Measurements from ENCODE around the gene PAM. TPM values are rescaled to one million over a fixed set of nuclear protein-coding genes. Genes with fewer than 3 reads are reported as not detected.

Gene PAM
- total RNA-seq, 2 experiments from 2014 or later, result not detected

DNA sequence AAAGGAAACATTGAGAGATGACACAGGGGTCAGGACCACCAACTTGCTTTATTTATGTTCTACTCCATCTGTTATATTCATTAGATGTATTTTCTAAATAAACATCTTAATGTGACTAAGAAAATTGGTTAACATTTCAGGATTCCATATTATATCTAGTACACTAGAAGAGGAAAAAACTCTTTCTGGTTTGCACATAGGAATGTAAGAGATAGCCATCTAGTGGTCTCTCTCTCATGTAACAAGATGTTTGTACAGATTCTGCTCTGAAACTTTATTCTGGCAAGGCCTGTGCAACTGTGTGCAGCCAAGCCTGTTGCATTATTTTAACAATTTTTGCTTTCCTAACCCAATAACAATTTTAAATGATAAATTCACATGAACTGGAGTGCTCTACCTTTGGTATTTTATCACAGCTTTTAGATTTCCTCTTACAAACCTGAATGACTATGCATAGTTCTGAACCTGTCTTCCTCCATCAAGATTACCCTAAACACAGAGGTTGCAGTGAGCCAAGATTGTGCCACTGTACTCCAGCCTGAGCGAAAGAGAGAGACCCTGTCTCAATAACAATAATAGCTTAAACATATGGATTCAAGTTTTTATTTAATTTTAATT, 216.7 kb downstream of the PAM start:
- peak; percentile 5 for DNase-seq (ENCODE audit: low spot score)
- Histone ChIP-seq H3K4me2 (ENCODE audit: low read length) (no peak overlapping the region), H2AFZ (ENCODE audit: low read length) (no peak overlapping the region), H3K4me1 (ENCODE audit: insufficient read depth, low read length, poor library complexity, severe bottlenecking) (no peaks in the 10 kb centered on the region), H3K9me3 (ENCODE audit: low read length) (no peaks in the 10 kb centered on the region), H3K4me3 (ENCODE audit: low read depth, low read length, poor library complexity, severe bottlenecking) (no peak overlapping the region), H3K27ac (ENCODE audit: low read depth, low read length, poor library complexity, severe bottlenecking) (no peak overlapping the region), H3K36me3 (ENCODE audit: insufficient read depth, low read length) (no peaks in the 10 kb centered on the region), H4K20me1 (ENCODE audit: insufficient read depth, low read length) (no peaks in the 10 kb centered on the region), H3K79me2 (ENCODE audit: insufficient read depth, low read depth, low read length) (no peaks in the 10 kb centered on the region), H3K9me2 (ENCODE audit: insufficient read depth, low read length) (no peaks in the 10 kb centered on the region)
- ChIA-PET CTCF (ENCODE audit: unreplicated experiment) (no interaction called here), POLR2A (interaction anchor here (0.6 kb wide), 2 partner anchors 49 to 1907 kb away, joined by 3 read pairs; no protein-coding TSS in a partner anchor)
- intact Hi-C loops (cut with micrococcal nuclease; ENCODE audit: unreplicated experiment), result no loop called here
- BruUV-seq (replicated peaks), result no TSS peak
- TF ChIP-seq, protein P1, sequence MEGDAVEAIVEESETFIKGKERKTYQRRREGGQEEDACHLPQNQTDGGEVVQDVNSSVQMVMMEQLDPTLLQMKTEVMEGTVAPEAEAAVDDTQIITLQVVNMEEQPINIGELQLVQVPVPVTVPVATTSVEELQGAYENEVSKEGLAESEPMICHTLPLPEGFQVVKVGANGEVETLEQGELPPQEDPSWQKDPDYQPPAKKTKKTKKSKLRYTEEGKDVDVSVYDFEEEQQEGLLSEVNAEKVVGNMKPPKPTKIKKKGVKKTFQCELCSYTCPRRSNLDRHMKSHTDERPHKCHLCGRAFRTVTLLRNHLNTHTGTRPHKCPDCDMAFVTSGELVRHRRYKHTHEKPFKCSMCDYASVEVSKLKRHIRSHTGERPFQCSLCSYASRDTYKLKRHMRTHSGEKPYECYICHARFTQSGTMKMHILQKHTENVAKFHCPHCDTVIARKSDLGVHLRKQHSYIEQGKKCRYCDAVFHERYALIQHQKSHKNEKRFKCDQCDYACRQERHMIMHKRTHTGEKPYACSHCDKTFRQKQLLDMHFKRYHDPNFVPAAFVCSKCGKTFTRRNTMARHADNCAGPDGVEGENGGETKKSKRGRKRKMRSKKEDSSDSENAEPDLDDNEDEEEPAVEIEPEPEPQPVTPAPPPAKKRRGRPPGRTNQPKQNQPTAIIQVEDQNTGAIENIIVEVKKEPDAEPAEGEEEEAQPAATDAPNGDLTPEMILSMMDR (conservative IDR thresholded peaks at IDR 0.05; ENCODE audit: low read length), result peak; percentile 58
- no peak for TF ChIP-seq EZH2phosphoT487 (IDR thresholded peaks at IDR 0.05; ENCODE audit: borderline replicate concordance, low read depth, low read length)

DNA sequence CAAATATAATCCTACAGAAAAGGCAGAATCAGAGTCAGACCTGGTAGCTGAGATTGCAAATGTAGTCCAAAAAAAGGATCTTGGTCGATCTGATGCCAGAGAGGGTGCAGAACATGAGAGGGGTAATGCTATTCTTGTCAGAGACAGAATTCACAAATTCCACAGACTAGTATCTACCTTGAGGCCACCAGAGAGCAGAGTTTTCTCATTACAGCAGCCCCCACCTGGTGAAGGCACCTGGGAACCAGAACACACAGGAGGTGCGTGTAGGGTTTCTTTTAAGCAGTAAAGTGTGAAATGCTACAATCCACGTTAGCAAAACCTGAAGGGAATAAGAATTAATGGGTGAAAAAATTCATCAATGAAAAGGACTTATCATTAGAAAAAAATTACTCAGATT, 219.1 kb downstream of the PAM start:
- no peak overlapping the region for H2AFZ ChIP-seq (ENCODE audit: low read length)
- intact Hi-C loops (cut with micrococcal nuclease; ENCODE audit: unreplicated experiment), result no loop called here
- no peaks in the 10 kb centered on the region for H3K36me3 ChIP-seq (ENCODE audit: insufficient read depth, low read length)
- TF ChIP-seq, protein P1 (conservative IDR thresholded peaks at IDR 0.05; ENCODE audit: low read length), result 0 out of 2 replicates have a peak, but pooled peaks have one; percentile 23
- no peak for TF ChIP-seq EZH2phosphoT487 (IDR thresholded peaks at IDR 0.05; ENCODE audit: borderline replicate concordance, low read depth, low read length)
- H3K4me2 ChIP-seq (ENCODE audit: low read length), result no peak overlapping the region
- H3K9me3 ChIP-seq (ENCODE audit: low read length), result no peaks in the 10 kb centered on the region
- no peak for DNase-seq (ENCODE audit: low spot score)
- ChIA-PET POLR2A (interaction anchor here (0.7 to 1.1 kb wide), 2 partner anchors 203 to 310 kb away, joined by 3 read pairs; no protein-coding TSS in a partner anchor), CTCF (ENCODE audit: unreplicated experiment) (no interaction called here)
- no TSS peak for BruUV-seq (replicated peaks)
- no peak overlapping the region for H3K4me3 ChIP-seq (ENCODE audit: low read depth, low read length, poor library complexity, severe bottlenecking)
- no peaks in the 10 kb centered on the region for H4K20me1 ChIP-seq (ENCODE audit: insufficient read depth, low read length)
- H3K9me2 ChIP-seq (ENCODE audit: insufficient read depth, low read length), result no peaks in the 10 kb centered on the region
- H3K4me1 ChIP-seq (ENCODE audit: insufficient read depth, low read length, poor library complexity, severe bottlenecking), result no peaks in the 10 kb centered on the region
- H3K79me2 ChIP-seq (ENCODE audit: insufficient read depth, low read depth, low read length), result no peaks in the 10 kb centered on the region
- H3K27ac ChIP-seq (ENCODE audit: low read depth, low read length, poor library complexity, severe bottlenecking), result no peak overlapping the region

DNA sequence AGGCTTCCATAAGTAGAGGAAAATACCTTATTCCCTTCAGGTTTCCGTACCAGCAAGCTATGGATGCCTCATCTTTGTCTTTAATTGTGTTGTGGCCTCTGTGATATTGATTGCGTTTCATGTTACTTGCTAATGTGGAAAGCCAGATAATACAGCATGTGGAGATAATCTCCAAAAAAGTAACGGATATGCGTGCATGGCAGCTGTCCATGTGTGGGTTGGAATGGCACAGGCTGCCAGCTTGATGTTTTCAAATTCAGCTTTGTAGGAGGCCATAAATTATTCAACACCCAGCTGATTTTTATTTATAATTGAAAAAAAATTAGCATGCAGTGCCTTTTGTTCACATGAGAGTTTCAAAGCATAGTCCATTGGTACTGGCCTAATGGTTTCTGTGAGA, 219.9 kb downstream of the PAM start:
- Histone ChIP-seq H3K36me3 (ENCODE audit: insufficient read depth, low read length) (no peaks in the 10 kb centered on the region), H3K27ac (ENCODE audit: low read depth, low read length, poor library complexity, severe bottlenecking) (no peak overlapping the region), H3K4me2 (ENCODE audit: low read length) (no peak overlapping the region), H3K9me2 (ENCODE audit: insufficient read depth, low read length) (no peaks in the 10 kb centered on the region), H3K4me1 (ENCODE audit: insufficient read depth, low read length, poor library complexity, severe bottlenecking) (no peaks in the 10 kb centered on the region), H3K9me3 (ENCODE audit: low read length) (no peaks in the 10 kb centered on the region), H2AFZ (ENCODE audit: low read length) (no peak overlapping the region), H3K79me2 (ENCODE audit: insufficient read depth, low read depth, low read length) (no peaks in the 10 kb centered on the region), H3K4me3 (ENCODE audit: low read depth, low read length, poor library complexity, severe bottlenecking) (no peak overlapping the region), H4K20me1 (ENCODE audit: insufficient read depth, low read length) (no peaks in the 10 kb centered on the region)
- ChIA-PET POLR2A (no interaction called here), CTCF (ENCODE audit: unreplicated experiment) (no interaction called here)
- BruUV-seq (replicated peaks), result no TSS peak
- TF ChIP-seq EZH2phosphoT487 (IDR thresholded peaks at IDR 0.05; ENCODE audit: borderline replicate concordance, low read depth, low read length), result no peak
- TF ChIP-seq, protein P1 (conservative IDR thresholded peaks at IDR 0.05; ENCODE audit: low read length), result no peak
- no peak for DNase-seq (ENCODE audit: low spot score)
- intact Hi-C loops (cut with micrococcal nuclease; ENCODE audit: unreplicated experiment), result no loop called here

Measured in OCI-LY7 (cell line).